HUES6 (cell line): ENCODE measurements around the gene CFAP299.
"Not testable (repeated sequence)": the region's sequence is repeated elsewhere in the genome, so short reads cannot be mapped to it uniquely, and the experiment has no call there.

Source experiments
- H3K27ac ChIP-seq: 2 replicates; pipeline ENCODE4 v1.7.0; 2013; ENCODE audit warnings: low read depth, mild to moderate bottlenecking, low read length, inconsistent platforms
- H3K27me3 ChIP-seq: 2 replicates; pipeline ENCODE4 v1.6.1; 2013; ENCODE audit warnings: low read length; ENCODE audit not compliant: control insufficient read depth, insufficient read depth
- H3K36me3 ChIP-seq: 2 replicates; pipeline ENCODE4 v1.6.1; 2013; ENCODE audit warnings: low read length; ENCODE audit not compliant: control insufficient read depth, insufficient read depth
- H3K4me1 ChIP-seq: 2 replicates; pipeline ENCODE4 v1.6.1; 2013; ENCODE audit warnings: low read length; ENCODE audit not compliant: control insufficient read depth, insufficient read depth
- H3K4me3 ChIP-seq: 2 replicates; pipeline ENCODE4 v1.5.1; 2013; ENCODE audit warnings: low read depth, low read length
- H3K9ac ChIP-seq: one replicate; pipeline ENCODE4 v1.6.1; 2013; ENCODE audit warnings: mild to moderate bottlenecking, low read length
- H3K9me3 ChIP-seq: 2 replicates; pipeline ENCODE4 v1.6.1; 2013; ENCODE audit warnings: low read depth, low read length; ENCODE audit not compliant: control insufficient read depth, insufficient read depth

Gene CFAP299

DNA sequence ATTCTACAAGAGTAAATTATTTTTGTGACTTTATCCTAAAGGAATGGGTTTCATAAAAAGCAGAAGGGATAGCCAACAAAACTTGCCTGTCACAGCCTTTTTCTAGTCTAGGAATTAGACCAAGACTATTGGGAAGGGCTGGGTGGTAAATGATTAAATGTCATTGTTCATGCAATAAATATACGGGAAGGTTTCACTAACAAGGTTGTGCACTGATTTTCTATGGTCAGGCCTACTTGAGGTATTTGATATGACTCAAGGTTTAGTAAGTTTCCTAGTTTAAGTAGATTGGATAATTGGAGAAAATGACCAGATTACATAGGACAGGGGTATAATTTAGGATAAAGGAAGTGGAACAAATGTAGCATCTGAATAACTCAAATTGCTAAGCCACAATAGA, 445.9 kb downstream of the CFAP299 start:
- Histone ChIP-seq H3K36me3 (no peaks in the 10 kb centered on the region), H3K27ac (no peak overlapping the region), H3K4me3 (no peak overlapping the region), H3K27me3 (peaks cover 11% of the 10 kb centered on the region; the same call in 1 of the 2 replicates), H3K4me1 (no peaks in the 10 kb centered on the region), H3K9me3 (no peaks in the 10 kb centered on the region), H3K9ac (no peak overlapping the region)

DNA sequence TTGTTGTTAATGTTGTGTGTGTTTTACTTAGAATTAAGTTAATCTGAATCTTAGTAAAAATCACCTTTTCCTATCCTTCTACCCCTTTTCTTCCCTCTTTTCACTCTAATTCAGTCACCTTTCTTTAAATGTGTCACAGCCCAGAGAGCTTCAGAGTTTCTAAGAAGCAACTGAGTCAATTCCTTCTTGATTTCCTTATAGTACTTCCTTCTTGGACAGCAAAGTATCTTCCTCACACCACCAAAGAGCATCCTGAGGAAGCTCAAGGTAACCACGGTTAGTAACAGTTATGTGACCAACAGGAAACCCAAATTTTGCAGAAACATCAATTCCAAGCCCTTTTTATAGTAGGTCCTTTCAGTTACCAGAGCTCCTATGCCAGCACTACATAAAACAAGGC, 451.8 kb downstream of the CFAP299 start:
- H3K4me1 ChIP-seq: no peaks in the 10 kb centered on the region
- H3K36me3 ChIP-seq: no peaks in the 10 kb centered on the region
- no peaks in the 10 kb centered on the region; the same call in 1 of the 2 replicates for H3K27me3 ChIP-seq
- H3K9me3 ChIP-seq: no peaks in the 10 kb centered on the region
- no peak overlapping the region for H3K4me3 ChIP-seq
- no peak overlapping the region for H3K9ac ChIP-seq
- no peak overlapping the region for H3K27ac ChIP-seq

DNA sequence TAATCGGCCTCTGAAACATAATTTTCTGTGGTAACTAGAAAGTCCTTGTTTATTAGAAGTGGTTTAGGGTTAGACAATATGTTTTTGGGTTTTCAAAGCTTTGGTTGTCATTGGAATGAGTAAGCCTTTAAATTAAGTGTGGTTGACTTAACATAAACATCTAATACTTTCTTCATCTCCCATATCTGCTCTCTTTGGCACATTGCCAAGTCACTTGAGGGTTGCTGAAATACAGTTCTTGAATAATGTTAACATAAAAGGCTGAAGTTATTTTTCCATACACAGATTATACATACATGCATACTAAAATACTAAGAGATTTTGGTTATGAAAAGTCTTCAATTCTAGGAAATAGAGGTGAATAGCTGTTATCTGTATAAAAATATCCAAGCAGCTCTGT, 453.3 kb downstream of the CFAP299 start:
- Histone ChIP-seq H3K9ac (no peak overlapping the region), H3K4me3 (no peak overlapping the region), H3K4me1 (no peaks in the 10 kb centered on the region), H3K9me3 (no peaks in the 10 kb centered on the region), H3K36me3 (no peaks in the 10 kb centered on the region), H3K27me3 (no peaks in the 10 kb centered on the region; the same call in 1 of the 2 replicates), H3K27ac (no peak overlapping the region)

- Histone ChIP-seq H3K27me3 (no peaks in the 10 kb centered on the region; the same call in 1 of the 2 replicates), H3K9ac (no peak overlapping the region), H3K4me3 (no peak overlapping the region), H3K27ac (no peak overlapping the region), H3K4me1 (no peaks in the 10 kb centered on the region), H3K36me3 (no peaks in the 10 kb centered on the region), H3K9me3 (no peaks in the 10 kb centered on the region)
Observed at GRCh38 chr4:80790152-80790551, 454.6 kb downstream of the CFAP299 start.

DNA sequence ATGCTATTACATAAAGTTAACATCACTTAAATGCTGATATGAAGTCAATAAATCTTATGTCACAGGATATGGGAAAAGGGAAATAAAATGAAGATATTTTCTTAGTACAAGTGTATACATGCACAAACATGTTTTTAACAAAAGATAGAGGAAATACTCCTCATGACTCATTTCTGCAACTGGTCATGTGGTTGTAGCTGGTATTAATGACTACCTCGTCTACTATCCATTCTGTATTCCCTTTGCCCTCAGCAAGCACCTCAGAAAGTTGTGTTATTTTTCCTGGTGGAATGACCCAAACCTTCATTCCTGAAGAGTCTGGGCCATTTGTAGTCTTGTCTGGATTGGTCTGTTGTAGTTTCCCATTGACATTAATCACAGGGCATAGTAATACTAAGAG, 458.1 kb downstream of the CFAP299 start:
- 0 out of 2 replicates have a peak, but pooled peaks cover 11% of the 10 kb centered on the region for H3K9me3 ChIP-seq
- not testable (repeated sequence) for H3K27me3 ChIP-seq, H3K27ac ChIP-seq, H3K36me3 ChIP-seq, H3K4me3 ChIP-seq, H3K9ac ChIP-seq, H3K4me1 ChIP-seq

DNA sequence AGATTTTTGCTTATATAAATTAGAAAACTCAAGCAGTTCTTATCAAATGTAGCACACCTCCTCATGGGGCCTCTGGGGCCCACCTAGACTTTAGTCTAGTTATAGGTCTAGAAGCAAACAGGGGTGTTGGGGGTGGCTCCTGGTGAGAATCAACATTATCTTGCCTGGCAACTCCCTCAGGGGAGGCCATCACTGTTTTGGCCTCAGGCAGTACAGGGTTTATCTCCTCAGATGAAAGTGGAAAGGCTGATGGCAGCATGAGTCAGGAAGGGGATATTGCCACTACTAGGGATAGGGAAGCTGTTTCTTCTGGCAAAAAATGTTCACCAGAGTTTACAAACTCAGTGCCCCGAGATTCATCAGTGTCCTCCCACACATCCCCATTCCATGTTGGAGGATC, 462.6 kb downstream of the CFAP299 start:
- Histone ChIP-seq H3K9me3 (0 out of 2 replicates have a peak, but pooled peaks cover 11% of the 10 kb centered on the region), H3K4me3 (no peak overlapping the region), H3K27me3 (no peaks in the 10 kb centered on the region), H3K27ac (no peak overlapping the region), H3K4me1 (no peaks in the 10 kb centered on the region), H3K9ac (no peak overlapping the region), H3K36me3 (no peaks in the 10 kb centered on the region)

- not testable (repeated sequence) for H3K36me3 ChIP-seq, H3K9ac ChIP-seq, H3K27ac ChIP-seq, H3K27me3 ChIP-seq, H3K4me1 ChIP-seq, H3K4me3 ChIP-seq
- H3K9me3 ChIP-seq: 0 out of 2 replicates have a peak, but pooled peaks cover 11% of the 10 kb centered on the region
Observed at GRCh38 chr4:80800719-80801118, 465.2 kb downstream of the CFAP299 start.

DNA sequence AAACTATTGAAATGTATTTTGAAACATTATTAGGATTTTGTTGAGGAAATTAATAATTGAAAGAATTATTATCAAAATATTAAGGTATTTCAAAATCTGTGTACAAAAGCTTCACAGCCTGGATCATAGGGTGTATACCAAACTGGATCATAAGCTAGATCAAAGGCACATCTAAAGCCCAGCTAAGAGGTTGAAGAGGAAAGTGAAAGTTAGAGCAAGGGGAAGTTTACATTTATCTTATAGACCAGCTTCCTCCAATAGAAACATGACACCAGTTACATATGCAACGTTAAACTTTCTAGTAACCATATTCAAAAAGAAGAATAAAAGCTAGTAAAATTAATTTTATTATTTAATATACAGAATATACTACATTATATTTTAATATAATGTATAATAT, 467.8 kb downstream of the CFAP299 start:
- no peaks in the 10 kb centered on the region for H3K4me1 ChIP-seq
- H3K9ac ChIP-seq: no peak overlapping the region
- no peak overlapping the region for H3K27ac ChIP-seq
- no peak overlapping the region for H3K4me3 ChIP-seq
- no peaks in the 10 kb centered on the region for H3K9me3 ChIP-seq
- H3K36me3 ChIP-seq: no peaks in the 10 kb centered on the region
- no peaks in the 10 kb centered on the region for H3K27me3 ChIP-seq

- Histone ChIP-seq H3K36me3 (no peaks in the 10 kb centered on the region), H3K4me3 (no peak overlapping the region), H3K9ac (no peak overlapping the region), H3K4me1 (no peaks in the 10 kb centered on the region), H3K27me3 (no peaks in the 10 kb centered on the region), H3K9me3 (no peaks in the 10 kb centered on the region), H3K27ac (no peak overlapping the region)
Observed at GRCh38 chr4:80806472-80806871, 470.9 kb downstream of the CFAP299 start.

- Histone ChIP-seq H3K36me3 (no peaks in the 10 kb centered on the region), H3K27me3 (no peaks in the 10 kb centered on the region), H3K4me1 (no peaks in the 10 kb centered on the region), H3K4me3 (no peak overlapping the region), H3K9ac (no peak overlapping the region), H3K27ac (no peak overlapping the region), H3K9me3 (no peaks in the 10 kb centered on the region)
Observed at GRCh38 chr4:80809039-80809729, 473.7 kb downstream of the CFAP299 start.

GRCh38 chr4:80811406-80811805, 475.9 kb downstream of the CFAP299 start:
- Histone ChIP-seq H3K27ac (no peak overlapping the region), H3K36me3 (no peaks in the 10 kb centered on the region), H3K9ac (no peak overlapping the region), H3K4me1 (no peaks in the 10 kb centered on the region), H3K4me3 (no peak overlapping the region), H3K27me3 (no peaks in the 10 kb centered on the region), H3K9me3 (no peaks in the 10 kb centered on the region)
